DND-41 (cell line): ENCODE results near the gene RHOG.

Experiments
- ATAC-seq: fragments of 200-7000 bp; cut with Tn5 transposase; 3 replicates; pipeline ENCODE4 v1.9.1; 2021; ENCODE audit warnings: low read depth; ENCODE audit not compliant: insufficient read depth
- DNase-seq: peaks from one replicate; pipeline ENCODE4 v3.0.0-alpha.2; 2020
- H2AFZ ChIP-seq: 2 replicates; pipeline ENCODE4 v1.6.0; 2012; ENCODE audit warnings: low read depth, low read length
- H3K27ac ChIP-seq: 2 replicates; pipeline ENCODE4 v1.5.1; 2012; ENCODE audit warnings: low read length, inconsistent platforms
- H3K27me3 ChIP-seq: fragments of 200-600 bp; sonication (generic); 2 replicates; pipeline ENCODE4 v1.6.0; 2012; ENCODE audit warnings: low read length, mild to moderate bottlenecking, inconsistent platforms; ENCODE audit not compliant: insufficient read depth, poor library complexity
- H3K36me3 ChIP-seq: 2 replicates; pipeline ENCODE4 v1.5.1; 2012; ENCODE audit warnings: low read length, inconsistent platforms; ENCODE audit not compliant: insufficient read depth
- H3K4me1 ChIP-seq: 2 replicates; pipeline ENCODE4 v1.5.1; 2012; ENCODE audit warnings: mild to moderate bottlenecking, low read length; ENCODE audit not compliant: insufficient read depth
- H3K4me2 ChIP-seq: 2 replicates; pipeline ENCODE4 v1.6.0; 2012; ENCODE audit warnings: mild to moderate bottlenecking, moderate library complexity, low read length, inconsistent platforms; ENCODE audit not compliant: insufficient read depth
- H3K4me3 ChIP-seq, 2 experiments: fragments of 200-600 bp in 1 of 2; shearing (Covaris generic) in 1 of 2; 2 replicates each; pipeline ENCODE4 v1.5.1; 2012 to 2016; ENCODE audit warnings: inconsistent platforms in 2 of 2, low read length in 2 of 2, mild to moderate bottlenecking in 2 of 2, low read depth in 1 of 2, moderate library complexity in 1 of 2
- H3K79me2 ChIP-seq: 2 replicates; pipeline ENCODE4 v1.6.0; 2012; ENCODE audit warnings: low read length, inconsistent platforms; ENCODE audit not compliant: insufficient read depth
- H3K9ac ChIP-seq: 2 replicates; pipeline ENCODE4 v1.6.0; 2012; ENCODE audit warnings: low read depth, mild to moderate bottlenecking, inconsistent platforms, low read length, moderate library complexity
- H3K9me3 ChIP-seq: 2 replicates; pipeline ENCODE4 v1.5.1; 2012; ENCODE audit warnings: low read length, moderate library complexity, mild to moderate bottlenecking, inconsistent platforms; ENCODE audit not compliant: insufficient read depth, severe bottlenecking
- H4K20me1 ChIP-seq: 2 replicates; pipeline ENCODE4 v1.6.0; 2012; ENCODE audit warnings: low read length; ENCODE audit not compliant: insufficient read depth
- EZH2 ChIP-seq: IDR thresholded peaks from 3 replicates; pipeline ENCODE4 v1.6.1; 2012; ENCODE audit warnings: borderline replicate concordance, low read depth, mild to moderate bottlenecking, moderate library complexity, low read length, inconsistent platforms; ENCODE audit not compliant: severe bottlenecking
- TF ChIP-seq, protein P1 (sequence below): IDR thresholded peaks from 2 replicates; pipeline ENCODE4 v1.5.1; 2012; ENCODE audit warnings: borderline replicate concordance, low read length, moderate library complexity, mild to moderate bottlenecking; ENCODE audit not compliant: poor library complexity, severe bottlenecking; ENCODE audit errors: extremely low read depth

The RHOG gene

DNA sequence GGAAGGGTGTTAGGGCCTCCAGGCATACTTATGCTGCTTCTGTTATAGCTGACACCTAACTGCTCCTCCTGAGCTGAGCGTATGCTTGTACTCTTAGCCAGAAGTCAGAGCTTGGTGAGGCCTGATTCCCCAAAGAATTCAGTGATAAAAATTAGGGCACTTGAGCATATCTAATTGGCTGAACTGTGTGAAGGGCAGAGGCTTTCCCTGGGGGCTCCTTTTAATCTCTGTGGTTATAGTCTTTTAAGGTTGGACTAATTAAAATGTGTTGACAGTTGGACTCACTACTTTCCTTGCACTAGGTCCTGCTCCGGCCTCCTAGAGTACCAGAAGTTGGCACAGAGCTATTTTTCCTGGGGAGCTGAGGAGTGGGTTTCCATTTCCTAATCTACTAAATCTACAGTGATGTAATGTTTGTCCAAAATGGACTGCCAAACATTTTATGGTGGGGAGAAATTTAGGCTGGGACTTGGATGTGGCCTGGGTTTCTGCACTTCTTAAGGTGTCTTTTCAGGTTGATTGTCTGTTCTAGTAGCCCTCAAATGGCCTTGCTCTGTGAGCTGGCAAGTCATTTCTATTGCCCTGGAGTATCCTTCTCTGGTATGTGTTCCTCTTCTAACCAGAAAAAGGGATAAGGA lies 33.1 kb upstream of the RHOG start:
- Histone ChIP-seq H2AFZ (no peak overlapping the region), H3K4me2 (no peak overlapping the region), H3K4me3 (no peak overlapping the region), H3K79me2 (peaks cover 90% of the 10 kb centered on the region), H3K36me3 (0 out of 2 replicates have a peak, but pooled peaks cover 2% of the 10 kb centered on the region), H3K9ac (no peak overlapping the region), H3K4me1 (no peaks in the 10 kb centered on the region), H3K27ac (no peak overlapping the region), H3K9me3 (no peaks in the 10 kb centered on the region), H4K20me1 (peaks cover 38% of the 10 kb centered on the region), H3K27me3 (no peaks in the 10 kb centered on the region)
- TF ChIP-seq EZH2 = no peak
- TF ChIP-seq, protein P1, sequence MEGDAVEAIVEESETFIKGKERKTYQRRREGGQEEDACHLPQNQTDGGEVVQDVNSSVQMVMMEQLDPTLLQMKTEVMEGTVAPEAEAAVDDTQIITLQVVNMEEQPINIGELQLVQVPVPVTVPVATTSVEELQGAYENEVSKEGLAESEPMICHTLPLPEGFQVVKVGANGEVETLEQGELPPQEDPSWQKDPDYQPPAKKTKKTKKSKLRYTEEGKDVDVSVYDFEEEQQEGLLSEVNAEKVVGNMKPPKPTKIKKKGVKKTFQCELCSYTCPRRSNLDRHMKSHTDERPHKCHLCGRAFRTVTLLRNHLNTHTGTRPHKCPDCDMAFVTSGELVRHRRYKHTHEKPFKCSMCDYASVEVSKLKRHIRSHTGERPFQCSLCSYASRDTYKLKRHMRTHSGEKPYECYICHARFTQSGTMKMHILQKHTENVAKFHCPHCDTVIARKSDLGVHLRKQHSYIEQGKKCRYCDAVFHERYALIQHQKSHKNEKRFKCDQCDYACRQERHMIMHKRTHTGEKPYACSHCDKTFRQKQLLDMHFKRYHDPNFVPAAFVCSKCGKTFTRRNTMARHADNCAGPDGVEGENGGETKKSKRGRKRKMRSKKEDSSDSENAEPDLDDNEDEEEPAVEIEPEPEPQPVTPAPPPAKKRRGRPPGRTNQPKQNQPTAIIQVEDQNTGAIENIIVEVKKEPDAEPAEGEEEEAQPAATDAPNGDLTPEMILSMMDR = no peak
- DNase-seq (no peak), ATAC-seq (no peak)

DNA sequence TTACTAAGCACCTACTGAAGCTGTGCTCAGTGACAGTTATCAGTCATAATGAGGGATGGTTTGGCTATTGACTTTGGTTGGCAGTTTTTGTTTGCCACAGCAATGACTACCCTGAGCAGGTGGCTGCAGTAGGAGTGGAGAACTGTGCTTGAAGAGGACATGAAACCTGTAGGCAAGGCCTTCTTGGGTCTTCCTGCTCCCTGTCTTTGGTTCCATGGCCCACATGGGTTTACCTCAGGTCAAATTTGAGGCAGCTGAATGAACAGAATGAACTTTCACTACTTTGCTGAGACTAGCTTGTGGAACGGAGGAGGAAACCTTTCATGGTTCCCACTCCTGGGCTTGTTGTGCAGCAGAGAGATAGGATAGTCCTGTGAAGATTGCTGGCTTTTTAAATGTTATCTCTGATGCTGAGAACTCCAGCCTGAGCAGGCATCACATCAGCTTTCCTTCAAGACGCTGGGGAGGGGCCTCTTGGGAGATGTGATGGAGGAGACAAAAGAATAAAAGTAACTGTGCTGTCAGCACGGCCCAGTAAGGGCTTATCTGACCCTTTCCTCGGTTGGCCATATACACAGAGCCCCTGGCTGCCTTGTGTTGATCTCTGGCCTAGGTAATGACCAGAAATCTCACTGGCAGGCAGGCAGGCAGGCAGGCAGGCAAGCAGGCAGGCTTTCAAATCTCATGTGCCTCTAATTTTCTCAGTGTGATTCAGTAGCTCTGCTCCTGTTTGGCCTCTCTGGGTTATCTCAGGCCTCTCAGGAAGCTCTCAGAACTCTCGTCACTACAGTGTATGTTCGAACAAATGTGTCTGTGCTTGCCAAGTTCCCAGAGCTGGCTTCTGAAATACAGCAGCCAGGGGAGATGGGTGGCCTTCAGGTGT lies 26.7 kb upstream of the RHOG start:
- Histone ChIP-seq H3K9me3 (no peaks in the 10 kb centered on the region), H3K27me3 (no peaks in the 10 kb centered on the region), H4K20me1 (peaks cover 38% of the 10 kb centered on the region), H3K79me2 (peaks cover 95% of the 10 kb centered on the region), H3K36me3 (no peaks in the 10 kb centered on the region), H3K4me1 (peaks cover 13% of the 10 kb centered on the region), H2AFZ (no peak overlapping the region), H3K9ac (no peak overlapping the region), H3K27ac (no peak overlapping the region), H3K4me3 (no peak overlapping the region), H3K4me2 (no peak overlapping the region)
- DNase-seq (no peak), ATAC-seq (no peak)
- no peak for TF ChIP-seq EZH2
- TF ChIP-seq, protein P1 = no peak

- no peak for DNase-seq
- Histone ChIP-seq H3K79me2 (peaks cover 95% of the 10 kb centered on the region), H4K20me1 (peaks cover 42% of the 10 kb centered on the region), H3K36me3 (no peaks in the 10 kb centered on the region), H3K27me3 (no peaks in the 10 kb centered on the region), H3K9ac (no peak overlapping the region), H3K4me3 (no peak overlapping the region), H2AFZ (no peak overlapping the region), H3K27ac (no peak overlapping the region), H3K4me2 (no peak overlapping the region), H3K4me1 (peaks cover 19% of the 10 kb centered on the region), H3K9me3 (no peaks in the 10 kb centered on the region)
- no peak for TF ChIP-seq EZH2
- TF ChIP-seq, protein P1 = no peak
- ATAC-seq = no peak
Observed at GRCh38 chr11:3866836-3867208, 26.1 kb upstream of the RHOG start.
